CD4-positive, alpha-beta T cell treated with Interleukin-6 at 100 ng/mL for 8 hours (primary cell): ENCODE results near the gene SERTAD1.
"Not testable (repeated sequence)": the region's sequence is repeated elsewhere in the genome, so short reads cannot be mapped to it uniquely, and the experiment has no call there.

Experiments used
- DNase-seq: peaks from one replicate; pipeline ENCODE4 v3.0.0-alpha.2; 2020; ENCODE audit warnings: mixed read lengths, low spot score

SERTAD1 gene

GRCh38 chr19:40421993-40422747 is 3.6 kb downstream of the SERTAD1 start:
- DNase-seq, result no peak

- DNase-seq, result peak; percentile 72
Measured at GRCh38 chr19:40420766-40421765, 4.7 kb downstream of the SERTAD1 start.

- no peak for DNase-seq
Measured at GRCh38 chr19:40420451-40420765, 5.4 kb downstream of the SERTAD1 start.

- DNase-seq, result no peak
Measured at GRCh38 chr19:40419780-40420179, 6.0 kb downstream of the SERTAD1 start.

GRCh38 chr19:40419066-40419612 is 6.7 kb downstream of the SERTAD1 start:
- DNase-seq, result no peak

- DNase-seq, result no peak
Measured at GRCh38 chr19:40418040-40418439, 7.8 kb downstream of the SERTAD1 start.

GRCh38 chr19:40417643-40417981 is 8.2 kb downstream of the SERTAD1 start:
- DNase-seq, result no peak

GRCh38 chr19:40416918-40417642 is 8.7 kb downstream of the SERTAD1 start:
- no peak for DNase-seq

GRCh38 chr19:40415768-40416167 is 10.0 kb downstream of the SERTAD1 start:
- DNase-seq, result no peak

- DNase-seq, result no peak
Measured at GRCh38 chr19:40414542-40415535, 11.0 kb downstream of the SERTAD1 start.

- DNase-seq, result no peak
Measured at GRCh38 chr19:40413291-40413845, 12.4 kb downstream of the SERTAD1 start, which contains the start of gene PRX. PRX (minus strand) TSS chr19:40413378; CDS start chr19:40407932, 5,446 bp downstream.

GRCh38 chr19:40412866-40413265 is 12.9 kb downstream of the SERTAD1 start:
- no peak for DNase-seq

- DNase-seq, result no peak
Measured at GRCh38 chr19:40411958-40412499, 13.8 kb downstream of the SERTAD1 start.

- no peak for DNase-seq
Measured at GRCh38 chr19:40411125-40411842, 14.5 kb downstream of the SERTAD1 start.

- DNase-seq, result no peak
Measured at GRCh38 chr19:40410030-40410389, 15.8 kb downstream of the SERTAD1 start.

- not testable (repeated sequence) for DNase-seq
Measured at GRCh38 chr19:40408598-40408925, 17.2 kb downstream of the SERTAD1 start.

GRCh38 chr19:40407714-40408597 is 17.8 kb downstream of the SERTAD1 start:
- no peak for DNase-seq

GRCh38 chr19:40403262-40403984 is 22.4 kb downstream of the SERTAD1 start:
- DNase-seq, result peak; percentile 79
